Activated CD4-positive, alpha-beta memory T cell treated with anti-CD3 and anti-CD28 coated beads for 36 hours (primary cell): Measurements from ENCODE around the gene HSPA12B. TPM values are rescaled to one million over a fixed set of nuclear protein-coding genes. Genes with fewer than 3 reads are reported as not detected.

Experiments used
- CTCF ChIA-PET: fragments of 350-600 bp; sonication (Branson Sonifier 250); formaldehyde crosslinking; loops from one replicate; lab custom pipeline; 2021; ENCODE audit warnings: antibody characterized with exemption, inconsistent platforms; lab: Charles Lee
- POLR2A ChIA-PET: fragments of 350-600 bp; sonication (Branson Sonifier 250); formaldehyde crosslinking; loops from one replicate; lab custom pipeline; 2021; ENCODE audit warnings: antibody characterized with exemption; lab: Charles Lee
- DNase-seq: peaks from one replicate; pipeline ENCODE4 v3.0.0-alpha.2; 2020
- H3K27ac Mint-ChIP-seq: one replicate; pipeline ENCODE4 v1.8.0; 2021; ENCODE audit warnings: mixed read lengths
- H3K27me3 Mint-ChIP-seq: one replicate; pipeline ENCODE4 v1.8.0; 2021; ENCODE audit warnings: mixed read lengths
- H3K36me3 Mint-ChIP-seq: one replicate; pipeline ENCODE4 v1.8.0; 2021; ENCODE audit warnings: mixed read lengths
- H3K4me1 Mint-ChIP-seq: one replicate; pipeline ENCODE4 v1.8.0; 2021; ENCODE audit warnings: low read depth, mixed read lengths
- H3K4me3 Mint-ChIP-seq: one replicate; pipeline ENCODE4 v1.8.0; 2021; ENCODE audit warnings: mild to moderate bottlenecking, mixed read lengths
- H3K9me3 Mint-ChIP-seq: one replicate; pipeline ENCODE4 v1.8.0; 2021; ENCODE audit warnings: mixed read lengths
- intact Hi-C: fragments of 100-400 bp; cut with micrococcal nuclease; formaldehyde crosslinking; loops from one replicate; pipeline ENCODE4 v1.15.1; 2023
- total RNA-seq, 2 experiments: library from RNA; stranded (reverse); gene quantifications; one replicate each; pipeline ENCODE4 v1.2.3, GENCODE V29; 2021

HSPA12B gene
- total RNA-seq, 2 experiments from 2014 or later = not detected

GRCh38 chr20:3705970-3706739, 26.3 kb upstream of the HSPA12B start:
- intact Hi-C loops = no loop called here
- H3K36me3 Mint-ChIP-seq = no peaks in the 10 kb centered on the region
- no peaks in the 10 kb centered on the region for H3K4me1 Mint-ChIP-seq
- no peaks in the 10 kb centered on the region for H3K27me3 Mint-ChIP-seq
- no peak overlapping the region for H3K27ac Mint-ChIP-seq
- ChIA-PET POLR2A (interaction anchor here (0.8 kb wide), 1 partner anchor 19 kb away, joined by 3 read pairs; no protein-coding TSS in a partner anchor), CTCF (interaction anchor here (2.3 kb wide), 1 partner anchor 29 kb away, joined by 11 read pairs; no protein-coding TSS in a partner anchor)
- H3K4me3 Mint-ChIP-seq = no peak overlapping the region
- no peaks in the 10 kb centered on the region for H3K9me3 Mint-ChIP-seq
- DNase-seq = no peak

GRCh38 chr20:3706774-3707507, 25.5 kb upstream of the HSPA12B start:
- Mint-ChIP-seq H3K4me3 (no peak overlapping the region), H3K27ac (no peak overlapping the region), H3K4me1 (no peaks in the 10 kb centered on the region), H3K27me3 (peaks cover 6% of the 10 kb centered on the region), H3K36me3 (no peaks in the 10 kb centered on the region), H3K9me3 (no peaks in the 10 kb centered on the region)
- POLR2A ChIA-PET = no interaction called here
- intact Hi-C loops = no loop called here
- CTCF ChIA-PET = interaction anchor here (0.8 to 2.3 kb wide), 2 partner anchors 30 to 46 kb away, joined by 3 to 11 read pairs; no protein-coding TSS in a partner anchor
- DNase-seq = no peak

- no peaks in the 10 kb centered on the region for H3K36me3 Mint-ChIP-seq
- POLR2A ChIA-PET = no interaction called here
- no peak for DNase-seq
- no peak overlapping the region for H3K27ac Mint-ChIP-seq
- CTCF ChIA-PET = interaction anchor here (0.8 to 2.3 kb wide), 3 partner anchors 28 to 45 kb away, joined by 3 to 11 read pairs (median 3); no protein-coding TSS in a partner anchor
- no peaks in the 10 kb centered on the region for H3K4me1 Mint-ChIP-seq
- H3K27me3 Mint-ChIP-seq = peaks cover 7% of the 10 kb centered on the region
- intact Hi-C loops = no loop called here
- no peak overlapping the region for H3K4me3 Mint-ChIP-seq
- H3K9me3 Mint-ChIP-seq = no peaks in the 10 kb centered on the region
Observed at GRCh38 chr20:3707508-3707899, 25.0 kb upstream of the HSPA12B start.

- H3K27me3 Mint-ChIP-seq = peaks cover 7% of the 10 kb centered on the region
- CTCF ChIA-PET = interaction anchor here (0.7 to 2.7 kb wide), 26 partner anchors 8 to 402 kb away, joined by 3 to 81 read pairs (median 4); no protein-coding TSS in a partner anchor
- no peak overlapping the region for H3K27ac Mint-ChIP-seq
- H3K36me3 Mint-ChIP-seq = no peaks in the 10 kb centered on the region
- intact Hi-C loops = loop anchor here (10.0 kb wide), 1 partner anchor 145 kb away; no protein-coding TSS in a partner anchor
- no peaks in the 10 kb centered on the region for H3K4me1 Mint-ChIP-seq
- no peak for DNase-seq
- POLR2A ChIA-PET = no interaction called here
- no peaks in the 10 kb centered on the region for H3K9me3 Mint-ChIP-seq
- no peak overlapping the region for H3K4me3 Mint-ChIP-seq
Observed at GRCh38 chr20:3710011-3710466, 22.4 kb upstream of the HSPA12B start.

GRCh38 chr20:3710703-3711483, 21.6 kb upstream of the HSPA12B start:
- intact Hi-C loops = loop anchor here (1.0 to 10.0 kb wide), 2 partner anchors 35 to 146 kb away; no protein-coding TSS in a partner anchor
- peak; percentile 82 for DNase-seq
- H3K36me3 Mint-ChIP-seq = no peaks in the 10 kb centered on the region
- ChIA-PET CTCF (interaction anchor here (0.6 to 2.7 kb wide), 58 partner anchors 9 to 1082 kb away, joined by 3 to 81 read pairs (median 4); partner anchors contain the start of genes AP5S1 and IDH3B), POLR2A (interaction anchor here (0.6 kb wide), 1 partner anchor 55 kb away, joined by 3 read pairs; no protein-coding TSS in a partner anchor)
- H3K9me3 Mint-ChIP-seq = no peaks in the 10 kb centered on the region
- peaks cover 7% of the 10 kb centered on the region for H3K27me3 Mint-ChIP-seq
- no peaks in the 10 kb centered on the region for H3K4me1 Mint-ChIP-seq
- no peak overlapping the region for H3K4me3 Mint-ChIP-seq
- no peak overlapping the region for H3K27ac Mint-ChIP-seq

- CTCF ChIA-PET = interaction anchor here (0.6 to 2.7 kb wide), 50 partner anchors 8 to 1082 kb away, joined by 3 to 81 read pairs (median 4); partner anchors contain the start of genes AP5S1 and IDH3B
- POLR2A ChIA-PET = interaction anchor here (0.6 kb wide), 1 partner anchor 55 kb away, joined by 3 read pairs; no protein-coding TSS in a partner anchor
- intact Hi-C loops = loop anchor here (1.0 to 10.0 kb wide), 2 partner anchors 35 to 147 kb away; no protein-coding TSS in a partner anchor
- no peaks in the 10 kb centered on the region for H3K36me3 Mint-ChIP-seq
- H3K9me3 Mint-ChIP-seq = no peaks in the 10 kb centered on the region
- no peak overlapping the region for H3K4me3 Mint-ChIP-seq
- H3K27me3 Mint-ChIP-seq = peaks cover 7% of the 10 kb centered on the region
- H3K27ac Mint-ChIP-seq = no peak overlapping the region
- no peak for DNase-seq
- H3K4me1 Mint-ChIP-seq = no peaks in the 10 kb centered on the region
Observed at GRCh38 chr20:3711484-3711941, 21.0 kb upstream of the HSPA12B start.

- Mint-ChIP-seq H3K36me3 (no peaks in the 10 kb centered on the region), H3K27ac (no peak within 1 kb of the TSS)
- intact Hi-C loops = loop anchor here (10.0 kb wide), 1 partner anchor 148 kb away; no protein-coding TSS in a partner anchor
Observed at GRCh38 chr20:3712279-3712873, 20.1 kb upstream of the HSPA12B start, which contains the start of gene SIGLEC1. TSS of gene SIGLEC1 (minus strand) at chr20:3712600. CDS start at chr20:3707128, 5,472 bp downstream.

GRCh38 chr20:3714092-3714491, 18.4 kb upstream of the HSPA12B start:
- Mint-ChIP-seq H3K27ac (no peak overlapping the region), H3K9me3 (no peaks in the 10 kb centered on the region), H3K27me3 (peaks cover 9% of the 10 kb centered on the region), H3K4me3 (no peak overlapping the region), H3K36me3 (no peaks in the 10 kb centered on the region), H3K4me1 (no peaks in the 10 kb centered on the region)
- intact Hi-C loops = loop anchor here (10.0 kb wide), 1 partner anchor 149 kb away; no protein-coding TSS in a partner anchor
- DNase-seq = no peak
- POLR2A ChIA-PET = no interaction called here
- CTCF ChIA-PET = interaction anchor here (1.1 to 2.4 kb wide), 3 partner anchors 18 to 151 kb away, joined by 3 to 8 read pairs (median 5); no protein-coding TSS in a partner anchor

More at GRCh38 chr20:3712279-3712873, 20.1 kb upstream of the HSPA12B start, which contains the start of gene SIGLEC1:
- Mint-ChIP-seq H3K4me3 (no peak within 1 kb of the TSS), H3K9me3 (no peaks in the 10 kb centered on the region), H3K4me1 (no peaks in the 10 kb centered on the region), H3K27me3 (peaks cover 7% of the 10 kb centered on the region)
- no peak for DNase-seq
- CTCF ChIA-PET = interaction anchor here (0.9 to 2.7 kb wide), 3 partner anchors 16 to 148 kb away, joined by 3 to 25 read pairs (median 8); no protein-coding TSS in a partner anchor
- POLR2A ChIA-PET = no interaction called here

- no peak overlapping the region for H3K4me3 Mint-ChIP-seq
- intact Hi-C loops = loop anchor here (10.0 kb wide), 1 partner anchor 152 kb away; no protein-coding TSS in a partner anchor
- no peaks in the 10 kb centered on the region for H3K9me3 Mint-ChIP-seq
- POLR2A ChIA-PET = no interaction called here
- CTCF ChIA-PET = interaction anchor here (0.7 to 1.5 kb wide), 7 partner anchors 31 to 402 kb away, joined by 3 to 8 read pairs (median 4); partner anchors contain the start of gene ADISSP
- H3K27ac Mint-ChIP-seq = no peak overlapping the region
- peak; percentile 42 for DNase-seq
- no peaks in the 10 kb centered on the region for H3K36me3 Mint-ChIP-seq
- peaks cover 16% of the 10 kb centered on the region for H3K27me3 Mint-ChIP-seq
- no peaks in the 10 kb centered on the region for H3K4me1 Mint-ChIP-seq
Observed at GRCh38 chr20:3716195-3716834, 16.2 kb upstream of the HSPA12B start.

GRCh38 chr20:3719046-3719445, 13.4 kb upstream of the HSPA12B start:
- POLR2A ChIA-PET = no interaction called here
- Mint-ChIP-seq H3K4me3 (no peak overlapping the region), H3K36me3 (no peaks in the 10 kb centered on the region), H3K4me1 (no peaks in the 10 kb centered on the region), H3K27me3 (peaks cover 12% of the 10 kb centered on the region), H3K27ac (no peak overlapping the region), H3K9me3 (no peaks in the 10 kb centered on the region)
- CTCF ChIA-PET = interaction anchor here (0.7 to 2.6 kb wide), 3 partner anchors 8 to 43 kb away, joined by 3 to 15 read pairs (median 5); no protein-coding TSS in a partner anchor
- intact Hi-C loops = loop anchor here (10.0 kb wide), 1 partner anchor 154 kb away; no protein-coding TSS in a partner anchor
- no peak for DNase-seq
